ENCODE measurements around the gene CCDC186.

The CCDC186 gene

GRCh38 chr10:114173921-114174694, at the start of gene CCDC186:
Gene CCDC186, minus strand, starts transcription at chr10:114174203. Its CDS starts 10,935 bp downstream, at chr10:114163268.
- DNase-seq = peak; percentile 80

GRCh38 chr10:114223066-114223465, 49.1 kb upstream of the CCDC186 start:
- DNase-seq = no peak

GRCh38 chr10:114221235-114221634, 47.2 kb upstream of the CCDC186 start:
- DNase-seq = no peak

- no peak for DNase-seq
Measured at GRCh38 chr10:114220281-114220680, 46.3 kb upstream of the CCDC186 start.

GRCh38 chr10:114215033-114215432, 41.0 kb upstream of the CCDC186 start:
- no peak for DNase-seq

GRCh38 chr10:114212153-114212552, 38.1 kb upstream of the CCDC186 start:
- DNase-seq = no peak

- no peak for DNase-seq
Measured at GRCh38 chr10:114208351-114208750, 34.3 kb upstream of the CCDC186 start.

- DNase-seq = no peak
Measured at GRCh38 chr10:114207349-114207748, 33.3 kb upstream of the CCDC186 start.

GRCh38 chr10:114206902-114207301, 32.9 kb upstream of the CCDC186 start:
- no peak for DNase-seq

- DNase-seq = no peak
Measured at GRCh38 chr10:114202812-114203211, 28.8 kb upstream of the CCDC186 start.

- DNase-seq = no peak
Measured at GRCh38 chr10:114199239-114199638, 25.2 kb upstream of the CCDC186 start.

- DNase-seq = no peak
Measured at GRCh38 chr10:114195079-114195478, 21.1 kb upstream of the CCDC186 start.

GRCh38 chr10:114189700-114190099, 15.7 kb upstream of the CCDC186 start:
- DNase-seq = no peak

GRCh38 chr10:114188900-114189299, 14.9 kb upstream of the CCDC186 start:
- no peak for DNase-seq

GRCh38 chr10:114188001-114188400, 14.0 kb upstream of the CCDC186 start:
- no peak for DNase-seq

GRCh38 chr10:114184276-114184675, 10.3 kb upstream of the CCDC186 start:
- DNase-seq = no peak

GRCh38 chr10:114183563-114183962, 9.6 kb upstream of the CCDC186 start:
- no peak for DNase-seq

GRCh38 chr10:114181971-114182370, 8.0 kb upstream of the CCDC186 start:
- no peak for DNase-seq

- DNase-seq = no peak
Measured at GRCh38 chr10:114180937-114181336, 6.9 kb upstream of the CCDC186 start.

GRCh38 chr10:114179747-114180146, 5.7 kb upstream of the CCDC186 start:
- DNase-seq = no peak

GRCh38 chr10:114179148-114179547, 5.1 kb upstream of the CCDC186 start, which contains the start of gene TDRD1:
Gene TDRD1, plus strand, starts transcription at chr10:114179353. Its CDS starts 8,479 bp downstream, at chr10:114187832.
- DNase-seq = no peak

- no peak for DNase-seq
Measured at GRCh38 chr10:114176511-114176910, 2.5 kb upstream of the CCDC186 start.

- no peak for DNase-seq
Measured at GRCh38 chr10:114175667-114176066, 1.7 kb upstream of the CCDC186 start.

- peak; percentile 46 for DNase-seq
Measured at GRCh38 chr10:114174695-114175188, 739 bp upstream of the CCDC186 start.

GRCh38 chr10:114173603-114173920, 441 bp downstream of the CCDC186 start:
- no peak for DNase-seq

Data from NCI-H2227 treated with DMSO at 0.1 percent for 48 hours (cell line).